ENCODE data around the gene PLCH1.

The PLCH1 gene

DNA sequence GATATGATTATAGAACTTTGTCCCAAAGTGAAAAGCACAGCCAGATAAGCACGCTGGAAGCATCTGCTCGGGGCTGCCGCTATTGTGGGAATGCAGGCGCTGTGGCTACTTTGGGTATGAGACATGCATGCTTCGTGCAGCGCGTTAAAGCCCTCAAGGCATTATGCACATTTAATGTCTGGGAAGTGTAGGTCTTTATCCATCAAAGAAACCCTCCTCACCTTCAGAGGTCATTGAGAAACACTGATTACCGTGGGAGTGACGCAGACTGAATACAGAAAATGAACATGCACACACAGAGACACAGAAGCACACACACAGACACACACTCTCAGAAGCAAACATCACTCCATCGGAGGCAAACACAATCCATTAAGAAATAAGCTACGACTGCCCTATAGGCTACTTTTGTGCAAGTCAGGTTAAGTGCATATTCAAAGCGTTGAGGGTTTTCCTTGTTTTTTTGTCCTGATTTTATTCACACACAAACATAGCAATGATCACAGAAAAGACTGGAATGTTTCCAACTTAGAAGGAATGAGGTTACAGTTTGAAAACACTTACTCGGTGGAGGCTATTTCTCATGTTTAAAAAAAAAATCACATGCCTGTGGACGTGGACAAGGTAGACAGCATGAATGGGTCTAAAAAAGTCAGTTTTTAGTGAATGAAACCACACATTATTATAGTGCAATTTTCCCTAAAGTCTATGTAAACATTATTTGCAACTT is 68.5 kb downstream of the PLCH1 start:
- peaks cover 8% of the 10 kb centered on the region; the same call in 1 of the 2 replicates for H3K4me1 ChIP-seq (ENCODE audit: insufficient read depth, low read length)
- H3K9ac ChIP-seq (ENCODE audit: low read depth, low read length) = no peak overlapping the region
- H3K36me3 ChIP-seq (ENCODE audit: insufficient read depth, low read length) = no peaks in the 10 kb centered on the region
- no peaks in the 10 kb centered on the region for H3K9me3 ChIP-seq (ENCODE audit: insufficient read depth, low read depth, low read length)
- H3K4me3 ChIP-seq (ENCODE audit: low read length) = no peak overlapping the region
- H3K27ac ChIP-seq (ENCODE audit: low read depth, low read length) = no peak overlapping the region
- 59% methylated on average over 14 of the region's 14 CpGs for WGBS
- H3K27me3 ChIP-seq (ENCODE audit: insufficient read depth, low read length) = no peaks in the 10 kb centered on the region

DNA sequence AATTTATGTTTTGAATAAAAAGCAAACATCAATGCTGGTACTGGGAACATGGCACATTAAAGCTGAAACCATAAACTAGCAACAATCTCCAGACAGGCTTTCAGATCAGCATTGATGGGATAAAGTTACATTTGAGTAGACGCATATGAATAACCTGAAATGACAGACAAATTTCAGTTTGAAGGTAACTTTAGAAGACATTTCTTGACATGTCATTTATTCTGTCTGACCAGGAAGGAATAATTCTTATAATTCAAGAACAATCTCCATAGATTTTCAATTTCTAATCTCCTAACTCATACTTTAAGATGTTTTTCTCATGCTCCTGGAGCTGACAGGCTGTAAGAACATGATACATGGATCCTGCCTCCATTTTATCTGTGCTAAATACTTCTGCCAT is 69.8 kb downstream of the PLCH1 start:
- Histone ChIP-seq H3K36me3 (ENCODE audit: insufficient read depth, low read length) (no peaks in the 10 kb centered on the region), H3K27ac (ENCODE audit: low read depth, low read length) (no peak overlapping the region), H3K9me3 (ENCODE audit: insufficient read depth, low read depth, low read length) (no peaks in the 10 kb centered on the region), H3K27me3 (ENCODE audit: insufficient read depth, low read length) (no peaks in the 10 kb centered on the region), H3K4me1 (ENCODE audit: insufficient read depth, low read length) (peaks cover 8% of the 10 kb centered on the region; the same call in 1 of the 2 replicates), H3K4me3 (ENCODE audit: low read length) (no peak overlapping the region), H3K9ac (ENCODE audit: low read depth, low read length) (no peak overlapping the region)
- 100% methylated on average over 1 of the region's 1 CpG for WGBS

DNA sequence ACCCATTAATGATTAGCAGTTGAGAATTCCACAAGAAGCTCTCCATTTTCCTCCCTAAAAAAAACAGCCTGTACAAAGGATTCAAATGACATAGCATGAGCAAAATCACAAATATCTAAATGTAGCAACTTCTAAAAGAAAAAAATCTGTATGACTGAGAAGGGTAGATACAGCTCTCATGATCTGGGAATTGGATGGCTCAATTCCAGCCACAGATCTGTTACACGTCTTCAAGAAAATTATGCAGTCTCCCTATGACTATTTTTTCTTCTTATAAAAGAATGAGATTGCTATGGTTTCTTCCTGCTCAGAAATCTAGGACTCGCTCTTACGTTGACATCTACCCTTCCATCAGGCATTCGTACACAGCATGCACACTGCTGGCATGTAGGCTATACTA is 71.5 kb downstream of the PLCH1 start:
- Histone ChIP-seq H3K4me3 (ENCODE audit: low read length) (no peak overlapping the region), H3K36me3 (ENCODE audit: insufficient read depth, low read length) (no peaks in the 10 kb centered on the region), H3K27me3 (ENCODE audit: insufficient read depth, low read length) (no peaks in the 10 kb centered on the region), H3K9ac (ENCODE audit: low read depth, low read length) (no peak overlapping the region), H3K9me3 (ENCODE audit: insufficient read depth, low read depth, low read length) (no peaks in the 10 kb centered on the region), H3K4me1 (ENCODE audit: insufficient read depth, low read length) (peaks cover 8% of the 10 kb centered on the region; the same call in 1 of the 2 replicates), H3K27ac (ENCODE audit: low read depth, low read length) (no peak overlapping the region)
- WGBS = 87% methylated on average over 3 of the region's 4 CpGs

DNA sequence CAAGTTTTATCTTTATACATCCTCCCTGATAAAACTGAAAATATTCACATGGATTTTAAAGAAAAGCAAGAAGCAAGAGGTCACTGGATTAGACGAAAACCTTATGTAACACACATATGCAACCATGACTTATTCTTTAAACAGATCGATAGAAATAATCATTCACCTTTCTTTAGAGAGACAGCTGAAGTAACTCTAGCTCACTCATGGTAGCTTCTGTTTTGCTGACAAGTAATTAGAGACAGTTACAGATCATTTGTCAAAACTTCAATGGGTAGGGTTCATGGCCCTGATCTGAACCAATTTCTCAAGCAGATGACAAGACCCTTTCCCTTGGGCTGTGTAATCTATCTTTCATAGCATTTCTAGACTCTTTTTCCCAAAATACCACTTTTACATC is 74.5 kb downstream of the PLCH1 start:
- Histone ChIP-seq H3K4me1 (ENCODE audit: insufficient read depth, low read length) (peaks cover 2% of the 10 kb centered on the region), H3K9ac (ENCODE audit: low read depth, low read length) (no peak overlapping the region), H3K27me3 (ENCODE audit: insufficient read depth, low read length) (no peaks in the 10 kb centered on the region), H3K4me3 (ENCODE audit: low read length) (no peak overlapping the region), H3K9me3 (ENCODE audit: insufficient read depth, low read depth, low read length) (no peaks in the 10 kb centered on the region), H3K36me3 (ENCODE audit: insufficient read depth, low read length) (no peaks in the 10 kb centered on the region), H3K27ac (ENCODE audit: low read depth, low read length) (no peak overlapping the region)
- 96% methylated on average over 2 of the region's 2 CpGs for WGBS

DNA sequence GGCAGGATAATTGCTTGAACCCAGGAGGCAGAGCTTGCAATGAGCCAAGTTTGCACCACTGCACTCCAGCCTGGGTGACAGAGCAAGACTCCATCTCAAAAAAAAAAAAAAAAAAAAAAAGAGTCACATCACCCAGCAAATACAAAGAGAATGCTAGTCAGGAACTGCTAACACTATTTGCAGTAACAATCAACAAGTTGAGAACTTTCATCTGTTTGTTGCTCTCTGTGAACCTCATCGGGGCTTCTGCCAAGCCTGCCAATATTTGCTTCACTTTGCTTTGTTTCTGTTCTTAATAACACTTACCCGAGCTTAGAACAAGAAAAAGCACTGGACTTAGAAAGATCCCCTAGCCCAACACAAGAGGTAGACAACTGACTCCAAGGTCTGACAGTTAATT is 76.9 kb downstream of the PLCH1 start:
- Histone ChIP-seq H3K27ac (ENCODE audit: low read depth, low read length) (no peak overlapping the region), H3K9ac (ENCODE audit: low read depth, low read length) (no peak overlapping the region), H3K9me3 (ENCODE audit: insufficient read depth, low read depth, low read length) (no peaks in the 10 kb centered on the region), H3K4me3 (ENCODE audit: low read length) (no peak overlapping the region), H3K4me1 (ENCODE audit: insufficient read depth, low read length) (peaks cover 10% of the 10 kb centered on the region), H3K36me3 (ENCODE audit: insufficient read depth, low read length) (no peaks in the 10 kb centered on the region), H3K27me3 (ENCODE audit: insufficient read depth, low read length) (no peaks in the 10 kb centered on the region)
- 84% methylated on average over 2 of the region's 2 CpGs for whole genome bisulfite sequencing

- Histone ChIP-seq H3K27me3 (ENCODE audit: insufficient read depth, low read length) (no peaks in the 10 kb centered on the region), H3K4me1 (ENCODE audit: insufficient read depth, low read length) (peaks cover 22% of the 10 kb centered on the region), H3K4me3 (ENCODE audit: low read length) (no peak overlapping the region), H3K9ac (ENCODE audit: low read depth, low read length) (no peak overlapping the region), H3K9me3 (ENCODE audit: insufficient read depth, low read depth, low read length) (no peaks in the 10 kb centered on the region), H3K36me3 (ENCODE audit: insufficient read depth, low read length) (no peaks in the 10 kb centered on the region), H3K27ac (ENCODE audit: low read depth, low read length) (no peak overlapping the region)
- 84% methylated on average over 4 of the region's 4 CpGs for WGBS
These were observed 79.8 kb downstream of the PLCH1 start for GRCh38 chr3:155664925-155665695.

- Histone ChIP-seq H3K27me3 (ENCODE audit: insufficient read depth, low read length) (no peaks in the 10 kb centered on the region), H3K4me1 (ENCODE audit: insufficient read depth, low read length) (peaks cover 22% of the 10 kb centered on the region), H3K27ac (ENCODE audit: low read depth, low read length) (no peak overlapping the region), H3K9ac (ENCODE audit: low read depth, low read length) (no peak overlapping the region), H3K36me3 (ENCODE audit: insufficient read depth, low read length) (no peaks in the 10 kb centered on the region), H3K9me3 (ENCODE audit: insufficient read depth, low read depth, low read length) (no peaks in the 10 kb centered on the region), H3K4me3 (ENCODE audit: low read length) (no peak overlapping the region)
- 93% methylated on average over 3 of the region's 3 CpGs for WGBS
These were observed 81.2 kb downstream of the PLCH1 start for GRCh38 chr3:155663467-155664212.

- Histone ChIP-seq H3K27ac (ENCODE audit: low read depth, low read length) (no peak overlapping the region), H3K4me1 (ENCODE audit: insufficient read depth, low read length) (peaks cover 22% of the 10 kb centered on the region)
These were observed 83.1 kb downstream of the PLCH1 start for GRCh38 chr3:155661760-155662159.

DNA sequence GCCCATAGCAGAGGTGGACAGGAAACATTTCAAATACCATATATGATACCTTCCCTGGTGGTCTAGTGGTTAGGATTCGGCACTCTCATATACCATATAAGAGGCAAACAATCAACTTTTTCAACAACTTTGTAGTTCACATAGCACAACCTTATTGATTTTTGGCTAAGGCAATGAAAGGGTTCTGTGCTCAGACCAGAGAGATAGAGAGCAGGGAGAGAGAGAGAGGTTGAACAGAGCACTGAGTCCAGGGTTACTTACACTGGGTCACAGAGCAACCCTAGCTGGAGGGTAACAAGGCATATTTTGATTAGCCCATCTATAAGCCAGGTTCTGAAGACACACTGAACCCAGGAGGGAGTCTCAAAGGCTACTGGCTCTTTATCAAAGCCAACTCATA is 83.8 kb downstream of the PLCH1 start:
- peaks cover 22% of the 10 kb centered on the region for H3K4me1 ChIP-seq (ENCODE audit: insufficient read depth, low read length)
- 100% methylated on average over 1 of the region's 1 CpG for WGBS
- H3K27me3 ChIP-seq (ENCODE audit: insufficient read depth, low read length) = no peaks in the 10 kb centered on the region
- H3K27ac ChIP-seq (ENCODE audit: low read depth, low read length) = no peak overlapping the region
- no peaks in the 10 kb centered on the region for H3K9me3 ChIP-seq (ENCODE audit: insufficient read depth, low read depth, low read length)
- no peak overlapping the region for H3K4me3 ChIP-seq (ENCODE audit: low read length)
- H3K9ac ChIP-seq (ENCODE audit: low read depth, low read length) = no peak overlapping the region
- H3K36me3 ChIP-seq (ENCODE audit: insufficient read depth, low read length) = no peaks in the 10 kb centered on the region

More at GRCh38 chr3:155661760-155662159, 83.1 kb downstream of the PLCH1 start:
- Histone ChIP-seq H3K36me3 (ENCODE audit: insufficient read depth, low read length) (no peaks in the 10 kb centered on the region), H3K27me3 (ENCODE audit: insufficient read depth, low read length) (no peaks in the 10 kb centered on the region), H3K9me3 (ENCODE audit: insufficient read depth, low read depth, low read length) (no peaks in the 10 kb centered on the region), H3K9ac (ENCODE audit: low read depth, low read length) (no peak overlapping the region), H3K4me3 (ENCODE audit: low read length) (no peak overlapping the region)

DNA sequence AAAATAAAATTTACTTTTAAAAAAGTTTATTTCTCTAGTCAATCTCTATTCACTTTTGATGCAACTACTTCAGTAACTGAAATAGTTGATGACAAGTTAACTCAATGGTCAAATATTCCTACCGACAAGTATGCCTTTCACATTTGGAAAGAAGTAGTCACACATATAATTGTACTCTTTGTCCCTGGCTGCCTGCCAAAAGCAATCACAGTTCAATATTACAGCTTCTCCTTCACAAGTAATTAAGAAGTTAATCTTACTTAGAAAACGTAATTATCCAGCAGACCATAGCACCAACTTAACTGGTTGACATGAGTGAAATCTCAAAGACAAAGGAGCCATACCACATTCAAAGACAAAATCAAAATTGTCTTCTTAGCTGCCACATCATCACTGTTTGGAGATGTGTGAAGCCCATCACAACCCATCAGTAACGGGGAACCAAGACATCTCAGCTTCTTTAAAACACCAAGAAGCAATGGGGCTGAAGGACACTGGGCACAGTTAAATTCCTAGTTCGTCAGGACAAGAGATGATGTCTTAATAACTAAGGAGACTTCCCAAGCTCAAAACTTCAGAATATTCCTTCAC is 86.1 kb downstream of the PLCH1 start:
- WGBS = 94% methylated on average over 4 of the region's 4 CpGs
- peaks cover 12% of the 10 kb centered on the region for H3K4me1 ChIP-seq (ENCODE audit: insufficient read depth, low read length)
- H3K4me3 ChIP-seq (ENCODE audit: low read length) = no peak overlapping the region
- H3K9me3 ChIP-seq (ENCODE audit: insufficient read depth, low read depth, low read length) = no peaks in the 10 kb centered on the region
- no peak overlapping the region for H3K27ac ChIP-seq (ENCODE audit: low read depth, low read length)
- no peaks in the 10 kb centered on the region for H3K36me3 ChIP-seq (ENCODE audit: insufficient read depth, low read length)
- no peaks in the 10 kb centered on the region for H3K27me3 ChIP-seq (ENCODE audit: insufficient read depth, low read length)
- H3K9ac ChIP-seq (ENCODE audit: low read depth, low read length) = no peak overlapping the region

DNA sequence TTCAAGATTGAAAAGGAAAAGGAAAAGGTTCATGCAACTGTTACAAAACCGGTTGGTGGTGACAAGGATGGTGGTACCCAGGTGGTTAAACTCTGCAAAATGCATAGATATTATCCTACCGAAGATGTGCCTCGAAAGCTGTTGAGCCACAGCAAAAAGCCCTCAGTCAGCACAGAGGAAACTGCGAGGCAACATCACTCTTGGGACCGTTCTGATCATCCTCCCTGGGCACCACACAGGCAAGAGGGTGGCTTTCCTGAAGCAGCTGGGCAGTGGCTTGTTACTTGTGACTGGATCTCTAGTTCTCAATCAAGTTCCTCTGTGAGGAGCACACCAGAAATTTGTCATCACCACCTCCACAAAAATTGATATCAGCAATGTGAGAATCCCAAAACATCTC is 86.9 kb downstream of the PLCH1 start:
- WGBS = 96% methylated on average over 5 of the region's 5 CpGs
- Histone ChIP-seq H3K9me3 (ENCODE audit: insufficient read depth, low read depth, low read length) (no peaks in the 10 kb centered on the region), H3K27ac (ENCODE audit: low read depth, low read length) (no peak overlapping the region), H3K4me3 (ENCODE audit: low read length) (no peak overlapping the region), H3K4me1 (ENCODE audit: insufficient read depth, low read length) (peaks cover 12% of the 10 kb centered on the region), H3K9ac (ENCODE audit: low read depth, low read length) (no peak overlapping the region), H3K27me3 (ENCODE audit: insufficient read depth, low read length) (no peaks in the 10 kb centered on the region), H3K36me3 (ENCODE audit: insufficient read depth, low read length) (no peaks in the 10 kb centered on the region)
